22Rv1 (cell line): ENCODE results near the gene MAP4K3.

Experiments used
- ZFX ChIP-seq: fragments of 450-650 bp; IDR thresholded peaks from 2 replicates; pipeline ENCODE4 v1.6.1; 2017; ENCODE audit warnings: antibody characterized with exemption, borderline replicate concordance
- TF ChIP-seq, protein P1 (sequence below): fragments of 450-650 bp; IDR thresholded peaks from 2 replicates; pipeline ENCODE4 v1.5.1; 2017; ENCODE audit warnings: mild to moderate bottlenecking

DNA sequence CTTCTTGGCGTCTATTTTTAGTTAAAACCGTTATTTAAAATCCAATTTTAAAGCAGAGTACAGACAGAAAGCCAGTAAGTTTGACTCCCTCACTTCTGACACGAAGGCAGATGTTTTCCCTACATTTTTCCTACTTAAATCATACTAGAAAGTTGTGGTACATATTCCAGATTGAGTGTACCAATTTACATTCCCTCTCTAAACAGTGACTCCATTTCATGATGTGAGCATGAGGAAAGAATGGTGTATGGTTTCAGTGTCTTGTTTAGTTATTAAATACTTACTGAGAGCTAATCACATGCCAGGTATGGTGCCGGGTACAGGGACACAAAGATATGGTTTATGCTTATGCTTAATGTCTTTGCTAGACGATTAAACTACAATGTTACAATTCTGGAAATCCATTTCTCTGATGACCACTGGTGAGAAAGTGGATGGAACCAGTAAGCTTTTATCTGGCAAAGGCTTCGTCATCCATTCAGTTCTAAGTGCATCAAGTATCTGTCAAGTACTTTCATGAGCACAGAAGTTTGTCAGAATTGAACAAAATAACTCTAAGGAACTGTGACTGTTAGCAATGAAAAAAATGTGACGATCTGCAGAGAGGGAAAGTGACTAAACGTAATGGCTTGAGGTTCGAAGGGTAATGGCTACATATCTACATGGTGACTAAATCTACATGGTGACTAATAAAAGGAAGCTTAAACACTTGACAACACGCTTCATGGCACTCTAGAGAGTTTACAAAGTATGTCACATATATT, 25.7 kb downstream of the MAP4K3 start:
- TF ChIP-seq, protein P1, sequence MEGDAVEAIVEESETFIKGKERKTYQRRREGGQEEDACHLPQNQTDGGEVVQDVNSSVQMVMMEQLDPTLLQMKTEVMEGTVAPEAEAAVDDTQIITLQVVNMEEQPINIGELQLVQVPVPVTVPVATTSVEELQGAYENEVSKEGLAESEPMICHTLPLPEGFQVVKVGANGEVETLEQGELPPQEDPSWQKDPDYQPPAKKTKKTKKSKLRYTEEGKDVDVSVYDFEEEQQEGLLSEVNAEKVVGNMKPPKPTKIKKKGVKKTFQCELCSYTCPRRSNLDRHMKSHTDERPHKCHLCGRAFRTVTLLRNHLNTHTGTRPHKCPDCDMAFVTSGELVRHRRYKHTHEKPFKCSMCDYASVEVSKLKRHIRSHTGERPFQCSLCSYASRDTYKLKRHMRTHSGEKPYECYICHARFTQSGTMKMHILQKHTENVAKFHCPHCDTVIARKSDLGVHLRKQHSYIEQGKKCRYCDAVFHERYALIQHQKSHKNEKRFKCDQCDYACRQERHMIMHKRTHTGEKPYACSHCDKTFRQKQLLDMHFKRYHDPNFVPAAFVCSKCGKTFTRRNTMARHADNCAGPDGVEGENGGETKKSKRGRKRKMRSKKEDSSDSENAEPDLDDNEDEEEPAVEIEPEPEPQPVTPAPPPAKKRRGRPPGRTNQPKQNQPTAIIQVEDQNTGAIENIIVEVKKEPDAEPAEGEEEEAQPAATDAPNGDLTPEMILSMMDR: no peak
- TF ChIP-seq ZFX: no peak
